Measurements from ENCODE around the gene GDI1.

The GDI1 gene

GRCh38 chrX:154482786-154483185, 45.8 kb downstream of the GDI1 start:
- DNase-seq (ENCODE audit: low read depth), result no peak
- no peak overlapping the region for H3K4me3 ChIP-seq (ENCODE audit: low read length)
- TF ChIP-seq, protein P1, sequence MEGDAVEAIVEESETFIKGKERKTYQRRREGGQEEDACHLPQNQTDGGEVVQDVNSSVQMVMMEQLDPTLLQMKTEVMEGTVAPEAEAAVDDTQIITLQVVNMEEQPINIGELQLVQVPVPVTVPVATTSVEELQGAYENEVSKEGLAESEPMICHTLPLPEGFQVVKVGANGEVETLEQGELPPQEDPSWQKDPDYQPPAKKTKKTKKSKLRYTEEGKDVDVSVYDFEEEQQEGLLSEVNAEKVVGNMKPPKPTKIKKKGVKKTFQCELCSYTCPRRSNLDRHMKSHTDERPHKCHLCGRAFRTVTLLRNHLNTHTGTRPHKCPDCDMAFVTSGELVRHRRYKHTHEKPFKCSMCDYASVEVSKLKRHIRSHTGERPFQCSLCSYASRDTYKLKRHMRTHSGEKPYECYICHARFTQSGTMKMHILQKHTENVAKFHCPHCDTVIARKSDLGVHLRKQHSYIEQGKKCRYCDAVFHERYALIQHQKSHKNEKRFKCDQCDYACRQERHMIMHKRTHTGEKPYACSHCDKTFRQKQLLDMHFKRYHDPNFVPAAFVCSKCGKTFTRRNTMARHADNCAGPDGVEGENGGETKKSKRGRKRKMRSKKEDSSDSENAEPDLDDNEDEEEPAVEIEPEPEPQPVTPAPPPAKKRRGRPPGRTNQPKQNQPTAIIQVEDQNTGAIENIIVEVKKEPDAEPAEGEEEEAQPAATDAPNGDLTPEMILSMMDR (IDR thresholded peaks at IDR 0.05; ENCODE audit: insufficient read depth, low read depth, low read length, missing control alignments), result no peak

DNA sequence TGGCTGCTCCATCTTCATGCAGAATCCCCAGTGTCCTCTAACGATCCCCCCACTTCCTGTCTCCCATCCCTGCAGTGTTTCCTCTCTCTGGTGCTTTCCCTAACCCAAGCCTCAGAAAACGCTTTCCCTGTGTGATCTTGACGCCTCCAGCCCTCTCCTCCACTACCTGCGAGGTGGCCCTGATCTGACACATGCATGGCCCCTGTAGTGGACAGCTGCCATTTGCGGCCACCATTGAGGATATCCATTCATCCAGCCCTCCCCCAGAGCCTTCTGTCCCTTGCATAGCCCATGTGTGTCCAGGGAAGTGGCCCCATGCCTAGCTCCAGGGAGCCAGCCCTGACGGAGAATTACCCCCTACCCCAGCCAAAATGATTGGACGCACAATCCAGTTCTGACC, 46.4 kb downstream of the GDI1 start:
- DNase-seq (ENCODE audit: low read depth), result no peak
- TF ChIP-seq, protein P1 (IDR thresholded peaks at IDR 0.05; ENCODE audit: insufficient read depth, low read depth, low read length, missing control alignments), result no peak
- no peak overlapping the region for H3K4me3 ChIP-seq (ENCODE audit: low read length)

- TF ChIP-seq, protein P1 (IDR thresholded peaks at IDR 0.05; ENCODE audit: insufficient read depth, low read depth, low read length, missing control alignments), result no peak
- peak; percentile 56 for DNase-seq (ENCODE audit: low read depth)
- H3K4me3 ChIP-seq (ENCODE audit: low read length), result no peak overlapping the region
These were observed 47.5 kb downstream of the GDI1 start for GRCh38 chrX:154484255-154485149.

- TF ChIP-seq, protein P1 (IDR thresholded peaks at IDR 0.05; ENCODE audit: insufficient read depth, low read depth, low read length, missing control alignments), result no peak
- peak overlapping the region; percentile 46 for H3K4me3 ChIP-seq (ENCODE audit: low read length)
- DNase-seq (ENCODE audit: low read depth), result no peak
These were observed 48.4 kb downstream of the GDI1 start for GRCh38 chrX:154485150-154486051.

- TF ChIP-seq, protein P1 (IDR thresholded peaks at IDR 0.05; ENCODE audit: insufficient read depth, low read depth, low read length, missing control alignments), result no peak
- H3K4me3 ChIP-seq (ENCODE audit: low read length), result peak overlapping the region; percentile 46
- peak; percentile 16 for DNase-seq (ENCODE audit: low read depth)
These were observed 49.1 kb downstream of the GDI1 start for GRCh38 chrX:154486052-154486395.

DNA sequence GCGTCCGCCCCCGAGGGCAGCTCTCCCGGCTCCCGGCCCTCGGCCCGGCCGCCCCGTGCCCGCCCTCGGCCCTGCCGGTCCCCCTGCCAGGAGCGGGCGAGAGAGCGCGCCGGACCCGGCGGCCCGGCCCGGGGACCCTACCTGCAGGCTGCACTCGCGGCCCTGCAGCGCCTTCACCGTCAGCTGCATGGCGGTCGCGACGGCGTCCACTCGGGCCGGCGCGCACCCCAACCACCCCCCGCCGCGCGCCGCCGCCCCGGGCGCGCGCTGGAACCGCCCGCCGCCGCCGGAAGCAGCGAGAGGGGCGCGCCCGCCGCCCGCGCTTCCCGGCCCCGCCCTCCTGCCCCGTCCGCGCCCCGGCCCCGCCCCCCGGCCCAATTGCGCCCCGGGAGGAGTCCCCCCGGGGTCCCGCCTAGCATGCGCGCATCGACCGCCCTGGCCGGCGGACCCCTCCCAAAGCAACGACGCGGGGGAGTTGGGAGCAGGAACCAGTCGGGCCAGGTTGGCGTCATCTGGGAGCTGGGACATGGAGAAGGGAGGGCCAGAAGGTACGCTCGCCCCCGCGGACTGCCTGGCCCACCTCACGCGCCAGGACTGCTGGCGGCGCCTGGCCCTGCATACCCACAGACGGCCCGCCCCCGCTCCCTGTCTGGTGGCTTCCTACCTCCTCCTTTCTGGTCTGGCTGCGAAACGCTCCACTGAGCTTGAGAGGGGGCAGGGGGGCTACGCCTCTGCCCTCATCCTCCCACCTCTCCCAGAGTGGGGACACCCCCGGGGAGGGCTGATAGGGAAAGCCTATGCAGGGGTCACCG, 49.6 kb downstream of the GDI1 start, which contains the start of gene UBL4A:
Gene UBL4A, minus strand, starts transcription at position 220 of the 812 bp plus-strand sequence. Its CDS starts 31 bp downstream, at position 189.
- peak; percentile 74 for DNase-seq (ENCODE audit: low read depth)
- TF ChIP-seq, protein P1 (IDR thresholded peaks at IDR 0.05; ENCODE audit: insufficient read depth, low read depth, low read length, missing control alignments), result no peak
- H3K4me3 ChIP-seq (ENCODE audit: low read length), result peak within 1 kb of the TSS; percentile 46
